Upper lobe of right lung (tissue), 1 donor: ENCODE measurements around the gene PLXNA4. TPM values are rescaled to one million over a fixed set of nuclear protein-coding genes. Genes with fewer than 3 reads are reported as not detected.

Experiments used
- ATAC-seq: fragments of 200-7000 bp; cut with Tn5 transposase; one replicate; pipeline ENCODE4 v1.9.1; 2020; ENCODE audit warnings: mild to moderate bottlenecking, moderate library complexity
- DNase-seq: peaks from one replicate; pipeline ENCODE4 v3.0.0-alpha.2; 2020
- H3K27ac ChIP-seq: fragments of 200-600 bp; one replicate; pipeline ENCODE4 v1.8.0; 2022
- H3K27me3 ChIP-seq: fragments of 200-600 bp; one replicate; pipeline ENCODE4 v1.8.0; 2022; ENCODE audit warnings: mild to moderate bottlenecking
- H3K36me3 ChIP-seq: fragments of 200-600 bp; one replicate; pipeline ENCODE4 v1.8.0; 2022
- H3K4me1 ChIP-seq: fragments of 200-600 bp; one replicate; pipeline ENCODE4 v1.8.0; 2022
- H3K4me3 ChIP-seq: fragments of 200-600 bp; one replicate; pipeline ENCODE4 v1.8.0; 2022; ENCODE audit warnings: mild to moderate bottlenecking
- H3K9me3 ChIP-seq: fragments of 200-600 bp; one replicate; pipeline ENCODE4 v1.8.0; 2022
- CTCF ChIP-seq: fragments of 200-600 bp; IDR thresholded peaks from one replicate; pipeline ENCODE4 v1.8.0; 2022; ENCODE audit warnings: antibody characterized with exemption
- intact Hi-C: fragments of 100-400 bp; cut with DNase I; formaldehyde crosslinking; loops from one replicate; pipeline ENCODE4 v1.11.0; 2022
- total RNA-seq: library from RNA; stranded (reverse); fragmentation: NEBNext Ultra II Directional; extraction: Animal tissue kit (Norgen Biotek cat#: 25700); gene quantifications from one replicate; pipeline ENCODE4 v1.2.1, GENCODE V29; 2021
- donor health status: DM: no; HTN: yes; CAD: no; lungs with severe emphysema.

PLXNA4 gene
- total RNA-seq, 1 donor from 2014 or later, result 7.2 TPM

GRCh38 chr7:132345030-132345429, 231.2 kb downstream of the PLXNA4 start:
- DNase-seq (no peak), ATAC-seq (no peak)
- H3K4me3 ChIP-seq, result no peak overlapping the region
- H3K4me1 ChIP-seq, result no peaks in the 10 kb centered on the region
- no peaks in the 10 kb centered on the region for H3K36me3 ChIP-seq
- no peaks in the 10 kb centered on the region for H3K9me3 ChIP-seq
- H3K27ac ChIP-seq, result no peak overlapping the region
- no peaks in the 10 kb centered on the region for H3K27me3 ChIP-seq
- TF ChIP-seq CTCF, result no peak
- intact Hi-C loops, result no loop called here

GRCh38 chr7:132343199-132343598, 233.1 kb downstream of the PLXNA4 start:
- intact Hi-C loops, result no loop called here
- H3K4me1 ChIP-seq, result no peaks in the 10 kb centered on the region
- no peak overlapping the region for H3K4me3 ChIP-seq
- no peak for DNase-seq
- ATAC-seq, result no peak
- H3K36me3 ChIP-seq, result no peaks in the 10 kb centered on the region
- H3K27me3 ChIP-seq, result no peaks in the 10 kb centered on the region
- H3K9me3 ChIP-seq, result no peaks in the 10 kb centered on the region
- no peak for TF ChIP-seq CTCF
- no peak overlapping the region for H3K27ac ChIP-seq

- DNase-seq, result no peak
- no peak for ATAC-seq
- Histone ChIP-seq H3K9me3 (no peaks in the 10 kb centered on the region), H3K27ac (no peak overlapping the region), H3K4me3 (no peak overlapping the region), H3K4me1 (no peaks in the 10 kb centered on the region), H3K27me3 (no peaks in the 10 kb centered on the region), H3K36me3 (no peaks in the 10 kb centered on the region)
- no peak for TF ChIP-seq CTCF
- intact Hi-C loops, result no loop called here
These were observed 238.7 kb downstream of the PLXNA4 start for GRCh38 chr7:132337450-132338080.

- TF ChIP-seq CTCF, result no peak
- no peaks in the 10 kb centered on the region for H3K27me3 ChIP-seq
- H3K27ac ChIP-seq, result no peak overlapping the region
- H3K4me1 ChIP-seq, result no peaks in the 10 kb centered on the region
- H3K36me3 ChIP-seq, result no peaks in the 10 kb centered on the region
- ATAC-seq, result no peak
- intact Hi-C loops, result no loop called here
- no peaks in the 10 kb centered on the region for H3K9me3 ChIP-seq
- DNase-seq, result no peak
- no peak overlapping the region for H3K4me3 ChIP-seq
These were observed 239.5 kb downstream of the PLXNA4 start for GRCh38 chr7:132336797-132337196.

- no peak for TF ChIP-seq CTCF
- Histone ChIP-seq H3K27ac (no peak overlapping the region), H3K27me3 (no peaks in the 10 kb centered on the region), H3K36me3 (no peaks in the 10 kb centered on the region), H3K9me3 (no peaks in the 10 kb centered on the region), H3K4me3 (no peak overlapping the region), H3K4me1 (no peaks in the 10 kb centered on the region)
- ATAC-seq (no peak), DNase-seq (no peak)
- intact Hi-C loops, result no loop called here
These were observed 243.0 kb downstream of the PLXNA4 start for GRCh38 chr7:132333301-132333700.

GRCh38 chr7:132328760-132329159, 247.5 kb downstream of the PLXNA4 start:
- DNase-seq (no peak), ATAC-seq (no peak)
- H3K9me3 ChIP-seq, result no peaks in the 10 kb centered on the region
- H3K27me3 ChIP-seq, result peaks cover 3% of the 10 kb centered on the region
- H3K4me1 ChIP-seq, result no peaks in the 10 kb centered on the region
- H3K36me3 ChIP-seq, result no peaks in the 10 kb centered on the region
- no peak overlapping the region for H3K27ac ChIP-seq
- no peak for TF ChIP-seq CTCF
- intact Hi-C loops, result no loop called here
- H3K4me3 ChIP-seq, result no peak overlapping the region
